Fibroblast of lung (primary cell): ENCODE measurements around the gene RASSF1.
"Not testable (repeated sequence)": the region's sequence is repeated elsewhere in the genome, so short reads cannot be mapped to it uniquely, and the experiment has no call there.

ENCODE experiments used
- EZH2 ChIP-seq: IDR thresholded peaks from 2 replicates; pipeline ENCODE4 v1.5.1; 2012; ENCODE audit warnings: low read length, control low read depth, mild to moderate bottlenecking; ENCODE audit errors: missing control alignments
- TF ChIP-seq, protein P1 (sequence below), 2 donors: IDR thresholded peaks in 1 of 2; conservative IDR thresholded peaks in 1 of 2; 1 replicate in 1 of 2; 2 replicates in 1 of 2; pipeline ENCODE4 v1.5.1; 2011 to 2012; ENCODE audit warnings: low read length in 2 of 2, control low read depth in 1 of 2, inconsistent platforms in 1 of 2, low read depth in 1 of 2, mild to moderate bottlenecking in 1 of 2

DNA sequence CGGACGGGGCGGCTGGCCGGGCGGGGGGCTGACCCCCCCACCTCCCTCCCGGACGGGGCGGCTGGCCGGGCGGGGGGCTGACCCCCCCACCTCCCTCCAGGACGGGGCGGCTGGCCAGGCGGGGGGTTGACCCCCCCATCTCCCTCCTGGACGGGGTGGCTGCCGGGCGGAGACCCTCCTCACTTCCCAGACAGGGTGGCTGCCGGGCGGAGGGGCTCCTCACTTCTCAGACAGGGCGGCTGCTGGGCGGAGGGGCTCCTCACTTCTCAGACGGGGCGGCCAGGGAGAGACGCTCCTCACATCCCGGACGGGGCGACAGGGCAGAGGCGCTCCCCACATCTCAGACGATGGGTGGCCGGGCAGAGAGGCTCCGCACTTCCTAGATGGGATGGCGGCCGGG, 28.6 kb downstream of the RASSF1 start:
- TF ChIP-seq, protein P1, sequence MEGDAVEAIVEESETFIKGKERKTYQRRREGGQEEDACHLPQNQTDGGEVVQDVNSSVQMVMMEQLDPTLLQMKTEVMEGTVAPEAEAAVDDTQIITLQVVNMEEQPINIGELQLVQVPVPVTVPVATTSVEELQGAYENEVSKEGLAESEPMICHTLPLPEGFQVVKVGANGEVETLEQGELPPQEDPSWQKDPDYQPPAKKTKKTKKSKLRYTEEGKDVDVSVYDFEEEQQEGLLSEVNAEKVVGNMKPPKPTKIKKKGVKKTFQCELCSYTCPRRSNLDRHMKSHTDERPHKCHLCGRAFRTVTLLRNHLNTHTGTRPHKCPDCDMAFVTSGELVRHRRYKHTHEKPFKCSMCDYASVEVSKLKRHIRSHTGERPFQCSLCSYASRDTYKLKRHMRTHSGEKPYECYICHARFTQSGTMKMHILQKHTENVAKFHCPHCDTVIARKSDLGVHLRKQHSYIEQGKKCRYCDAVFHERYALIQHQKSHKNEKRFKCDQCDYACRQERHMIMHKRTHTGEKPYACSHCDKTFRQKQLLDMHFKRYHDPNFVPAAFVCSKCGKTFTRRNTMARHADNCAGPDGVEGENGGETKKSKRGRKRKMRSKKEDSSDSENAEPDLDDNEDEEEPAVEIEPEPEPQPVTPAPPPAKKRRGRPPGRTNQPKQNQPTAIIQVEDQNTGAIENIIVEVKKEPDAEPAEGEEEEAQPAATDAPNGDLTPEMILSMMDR (conservative IDR thresholded peaks at IDR 0.05 in 1 of 2, IDR thresholded peaks at IDR 0.05 in 1 of 2; ENCODE audit: low read depth in 1 of 2, low read length in 2 of 2) = not testable (repeated sequence)
- TF ChIP-seq EZH2 = not testable (repeated sequence)
